Erythroblast (primary cell): Measurements from ENCODE around the gene ZNF121.

Experiments
- GATA1 ChIP-seq: IDR thresholded peaks from 2 replicates; pipeline ENCODE4 v1.6.1; 2011; ENCODE audit warnings: low read depth, mild to moderate bottlenecking, control low read depth, low read length, moderate library complexity
- POLR2A ChIP-seq: IDR thresholded peaks from 2 replicates; pipeline ENCODE4 v1.6.1; 2011; ENCODE audit warnings: mild to moderate bottlenecking, low read length

DNA sequence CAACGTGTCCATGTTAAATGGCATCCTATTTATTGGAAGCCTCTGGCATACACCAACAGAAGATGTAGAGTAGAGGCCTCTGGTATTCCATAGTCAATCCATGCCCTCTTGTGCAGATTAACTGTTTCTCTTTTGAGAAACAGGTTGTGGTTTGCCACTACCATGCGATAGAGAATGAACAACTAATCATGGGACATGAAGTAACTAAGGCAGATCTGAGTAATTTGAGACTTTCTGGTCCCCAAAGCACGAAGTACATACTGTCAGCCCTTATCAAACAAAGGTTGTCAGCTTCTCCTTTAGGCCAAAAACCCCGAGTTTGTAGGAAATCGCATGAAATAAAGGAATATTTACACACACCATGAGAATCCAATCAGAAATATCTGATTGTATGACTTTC lies 3.6 kb downstream of the ZNF121 start:
- TF ChIP-seq POLR2A: no peak
- no peak for TF ChIP-seq GATA1
